ENCODE measurements around the gene GAGE10. TPM values are rescaled to one million over a fixed set of nuclear protein-coding genes. Genes with fewer than 3 reads are reported as not detected.
A peak's percentile ranks its signal among the peaks of the same experiment; 100 is the strongest.

Gene GAGE10
- total and polyA plus RNA-seq, 2 experiments from 2014 or later: not detected

- TF ChIP-seq ETS1 (IDR thresholded peaks at IDR 0.05) (no peak), CTCF (conservative IDR thresholded peaks at IDR 0.05; ENCODE audit: low read depth in 2 of 2) (no peak), STAT1 (IDR thresholded peaks at IDR 0.05; ENCODE audit: unreplicated experiment) (no peak), NANOG (IDR thresholded peaks at IDR 0.05; ENCODE audit: borderline replicate concordance) (no peak), CREB1 (CRISPR knock-in tag; IDR thresholded peaks at IDR 0.05; ENCODE audit: low read depth) (no peak), ZNF331 (CRISPR knock-in tag; IDR thresholded peaks at IDR 0.05; ENCODE audit: low read depth) (no peak), POLR2AphosphoS5 (IDR thresholded peaks at IDR 0.05; ENCODE audit: low read depth) (no peak), EZH2phosphoT487 (IDR thresholded peaks at IDR 0.05; ENCODE audit: unreplicated experiment) (no peak)
Measured at GRCh38 chrX:49290215-49290614, 13.2 kb upstream of the GAGE10 start (continued).

GRCh38 chrX:49291615-49292337 lies 11.7 kb upstream of the GAGE10 start:
- H3K9me2 ChIP-seq (ENCODE audit: insufficient read depth): no peaks in the 10 kb centered on the region
- ATAC-seq (peak; percentile 99), DNase-seq (ENCODE audit: low spot score) (peak; percentile 81)
- no peaks in the 10 kb centered on the region for H3F3A ChIP-seq (replicated peaks; ENCODE audit: low read depth)
- Mint-ChIP-seq H3K27me3 (ENCODE audit: insufficient read depth, low read depth, poor library complexity) (peaks cover 5% of the 10 kb centered on the region), H3K4me1 (peaks cover 5% of the 10 kb centered on the region; the same call in 2 of the 3 replicates), H3K9me3 (no peaks in the 10 kb centered on the region), H3K4me3 (no peak overlapping the region), H3K27ac (peak overlapping the region; percentile 86; the same call in 1 of the 2 replicates), H3K36me3 (ENCODE audit: low read depth) (no peaks in the 10 kb centered on the region; the same call in 2 of the 3 replicates)
- no peaks in the 10 kb centered on the region for H3K4me1 ChIP-seq (ENCODE audit: insufficient read depth)
- H2AFZ ChIP-seq: no peak overlapping the region
- H3K27ac ChIP-seq (ENCODE audit: low read depth): no peak overlapping the region
- no peaks in the 10 kb centered on the region for H3K27me3 ChIP-seq (ENCODE audit: insufficient read depth)
- H3K4me3 ChIP-seq: no peak overlapping the region
- no peaks in the 10 kb centered on the region for H4K20me1 ChIP-seq (replicated peaks; ENCODE audit: insufficient read depth)
- no peaks in the 10 kb centered on the region for H3K36me3 ChIP-seq (ENCODE audit: insufficient read depth)
- H3K79me2 ChIP-seq (replicated peaks; ENCODE audit: insufficient read depth): no peaks in the 10 kb centered on the region
- TF ChIP-seq CTCF (conservative IDR thresholded peaks at IDR 0.05; ENCODE audit: low read depth in 2 of 2): peak; percentile 57 to 78
- TF ChIP-seq JUNB (IDR thresholded peaks at IDR 0.05; ENCODE audit: unreplicated experiment): no peak
- H3K4me2 ChIP-seq: no peak overlapping the region

All from GM23338 (cell line).